Panc1 (cell line): ENCODE results near the gene TSHZ3.

Source experiments
- CTCF ChIP-seq: fragments of 450-650 bp; IDR thresholded peaks from 2 replicates; pipeline ENCODE4 v1.5.1; 2017; ENCODE audit warnings: mild to moderate bottlenecking
- POLR2AphosphoS5 ChIP-seq: IDR thresholded peaks from 2 replicates; pipeline ENCODE4 v1.6.1; 2012; ENCODE audit warnings: mild to moderate bottlenecking, low read depth, low read length, moderate library complexity

- no peak for TF ChIP-seq CTCF
- no peak for TF ChIP-seq POLR2AphosphoS5
These were observed 23.9 kb downstream of the TSHZ3 start for GRCh38 chr19:31325342-31325741.
